GM12878 (cell line): ENCODE measurements around the gene ADGB.

Experiments used
- IRF3 ChIP-seq: fragments of 450-650 bp; IDR thresholded peaks from 2 replicates; pipeline ENCODE4 v1.6.1; 2014; ENCODE audit warnings: mild to moderate bottlenecking
- MAX ChIP-seq: IDR thresholded peaks from 2 replicates; pipeline ENCODE4 v1.6.1; 2012; ENCODE audit warnings: low read depth, low read length, improper control_type of control experiment

- TF ChIP-seq IRF3 (no peak), MAX (no peak)
These were observed 154.5 kb downstream of the ADGB start for GRCh38 chr6:146753306-146753705.
